ENCODE results near the gene OBSCN.

Gene OBSCN

GRCh38 chr1:228403231-228403631 lies 195.4 kb downstream of the OBSCN start:
- Histone ChIP-seq H3K9ac (ENCODE audit: low read depth, low read length, poor library complexity, severe bottlenecking) (peak overlapping the region; percentile 90), H3K4me1 (ENCODE audit: insufficient read depth, low read length, poor library complexity, severe bottlenecking) (peaks cover 48% of the 10 kb centered on the region), H3K9me3 (ENCODE audit: insufficient read depth, low read depth, low read length) (no peaks in the 10 kb centered on the region), H3K27me3 (ENCODE audit: insufficient read depth, low read length, poor library complexity, severe bottlenecking) (no peaks in the 10 kb centered on the region), H3K4me3 (ENCODE audit: low read length, poor library complexity, severe bottlenecking) (peak overlapping the region; percentile 91), H3F3A (ENCODE audit: low read depth) (no peaks in the 10 kb centered on the region), H3K79me2 (ENCODE audit: insufficient read depth, low read length) (peaks cover 82% of the 10 kb centered on the region), H3K4me2 (ENCODE audit: low read depth, low read length, poor library complexity, severe bottlenecking) (peak overlapping the region; percentile 97), H2AFZ (ENCODE audit: low read length) (no peak overlapping the region), H4K20me1 (ENCODE audit: insufficient read depth, low read length, poor library complexity, severe bottlenecking) (peaks cover 75% of the 10 kb centered on the region), H3K9me2 (replicated peaks; ENCODE audit: low read depth, low read length) (no peaks in the 10 kb centered on the region), H3K36me3 (ENCODE audit: insufficient read depth, low read length) (peaks cover 19% of the 10 kb centered on the region; the same call in 1 of the 2 replicates)
- TF ChIP-seq EZH2phosphoT487 (IDR thresholded peaks at IDR 0.05; ENCODE audit: borderline replicate concordance) (no peak), CTCF (conservative IDR thresholded peaks at IDR 0.05; ENCODE audit: low read length) (no peak)

GRCh38 chr1:228404107-228404720 lies 196.4 kb downstream of the OBSCN start:
- peak overlapping the region; percentile 91 for H3K4me3 ChIP-seq (ENCODE audit: low read length, poor library complexity, severe bottlenecking)
- no peaks in the 10 kb centered on the region for H3K9me2 ChIP-seq (replicated peaks; ENCODE audit: low read depth, low read length)
- peaks cover 19% of the 10 kb centered on the region; the same call in 1 of the 2 replicates for H3K36me3 ChIP-seq (ENCODE audit: insufficient read depth, low read length)
- no peaks in the 10 kb centered on the region for H3F3A ChIP-seq (ENCODE audit: low read depth)
- H4K20me1 ChIP-seq (ENCODE audit: insufficient read depth, low read length, poor library complexity, severe bottlenecking) = peaks cover 69% of the 10 kb centered on the region
- H2AFZ ChIP-seq (ENCODE audit: low read length) = no peak overlapping the region
- TF ChIP-seq EZH2phosphoT487 (IDR thresholded peaks at IDR 0.05; ENCODE audit: borderline replicate concordance) (no peak), CTCF (conservative IDR thresholded peaks at IDR 0.05; ENCODE audit: low read length) (no peak)
- peak overlapping the region; percentile 97 for H3K4me2 ChIP-seq (ENCODE audit: low read depth, low read length, poor library complexity, severe bottlenecking)
- peaks cover 49% of the 10 kb centered on the region for H3K4me1 ChIP-seq (ENCODE audit: insufficient read depth, low read length, poor library complexity, severe bottlenecking)
- peaks cover 77% of the 10 kb centered on the region for H3K79me2 ChIP-seq (ENCODE audit: insufficient read depth, low read length)
- peak overlapping the region; percentile 90 for H3K9ac ChIP-seq (ENCODE audit: low read depth, low read length, poor library complexity, severe bottlenecking)
- no peaks in the 10 kb centered on the region for H3K9me3 ChIP-seq (ENCODE audit: insufficient read depth, low read depth, low read length)
- no peaks in the 10 kb centered on the region for H3K27me3 ChIP-seq (ENCODE audit: insufficient read depth, low read length, poor library complexity, severe bottlenecking)

- Histone ChIP-seq H4K20me1 (ENCODE audit: insufficient read depth, low read length, poor library complexity, severe bottlenecking) (peaks cover 60% of the 10 kb centered on the region), H3K36me3 (ENCODE audit: insufficient read depth, low read length) (peaks cover 13% of the 10 kb centered on the region; the same call in 1 of the 2 replicates), H3K9me3 (ENCODE audit: insufficient read depth, low read depth, low read length) (no peaks in the 10 kb centered on the region), H3K9me2 (replicated peaks; ENCODE audit: low read depth, low read length) (no peaks in the 10 kb centered on the region), H2AFZ (ENCODE audit: low read length) (no peak overlapping the region), H3K4me1 (ENCODE audit: insufficient read depth, low read length, poor library complexity, severe bottlenecking) (peaks cover 53% of the 10 kb centered on the region), H3K27me3 (ENCODE audit: insufficient read depth, low read length, poor library complexity, severe bottlenecking) (no peaks in the 10 kb centered on the region), H3K4me2 (ENCODE audit: low read depth, low read length, poor library complexity, severe bottlenecking) (peak overlapping the region; percentile 97), H3K4me3 (ENCODE audit: low read length, poor library complexity, severe bottlenecking) (peak overlapping the region; percentile 91), H3K9ac (ENCODE audit: low read depth, low read length, poor library complexity, severe bottlenecking) (peak overlapping the region; percentile 90), H3F3A (ENCODE audit: low read depth) (no peaks in the 10 kb centered on the region), H3K79me2 (ENCODE audit: insufficient read depth, low read length) (peaks cover 74% of the 10 kb centered on the region)
- TF ChIP-seq EZH2phosphoT487 (IDR thresholded peaks at IDR 0.05; ENCODE audit: borderline replicate concordance) = no peak
- no peak for TF ChIP-seq CTCF (conservative IDR thresholded peaks at IDR 0.05; ENCODE audit: low read length)
Measured at GRCh38 chr1:228405200-228405978, 197.5 kb downstream of the OBSCN start.
